NCI-H1417 treated with DMSO at 0.1 percent for 48 hours (cell line): Measurements from ENCODE around the gene TAF5L.

Experiments used
- DNase-seq: peaks from one replicate; lab custom pipeline; 2025; lab: John Stamatoyannopoulos, UW

TAF5L gene

DNA sequence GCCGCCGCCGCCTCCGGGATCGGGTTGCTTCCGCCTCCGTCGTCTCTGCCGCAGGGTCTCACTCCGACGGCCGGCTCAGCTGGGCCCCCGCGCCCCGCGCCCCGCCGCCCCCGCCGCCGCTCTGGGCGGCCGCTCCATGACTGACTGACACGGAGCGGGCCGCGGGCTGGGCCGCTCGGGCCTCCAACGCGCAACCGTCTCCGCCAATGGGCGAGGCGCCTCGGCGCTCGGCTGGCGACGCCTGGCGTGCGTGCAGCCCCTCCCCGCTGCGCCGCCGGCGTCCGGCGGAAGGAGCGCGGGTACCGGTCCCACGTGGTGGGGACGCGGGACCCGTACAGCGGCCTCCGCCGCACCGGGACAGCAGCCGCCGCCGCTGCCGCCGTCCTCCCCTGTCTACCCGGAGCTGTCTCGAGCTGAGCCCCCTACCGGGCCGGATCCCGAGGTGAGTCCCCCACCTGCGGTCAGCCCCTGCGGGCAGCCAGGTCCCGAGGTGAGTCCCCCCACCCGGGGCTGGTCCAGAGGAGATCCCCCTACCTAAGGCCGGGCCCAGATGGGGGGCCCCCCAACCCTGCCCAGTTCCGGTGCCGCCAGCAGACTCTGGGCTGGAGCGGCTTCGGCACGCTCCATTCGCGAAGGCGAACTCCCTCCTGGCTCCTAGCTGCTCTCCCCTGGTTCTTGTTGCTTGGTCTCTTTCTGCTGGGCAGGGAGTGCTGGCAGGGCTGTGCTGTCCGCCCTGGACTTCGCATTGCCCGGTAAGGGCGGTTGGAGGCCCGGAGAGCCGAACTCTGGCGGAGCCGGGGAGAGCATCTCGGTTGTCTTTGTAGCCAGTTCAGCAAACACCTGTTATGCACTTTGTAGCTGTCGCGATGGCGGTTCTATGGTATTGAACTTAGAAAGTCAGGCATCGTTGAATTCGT, at the start of gene TAF5L, which contains the start of gene URB2:
Gene TAF5L (minus strand): TSS at position 208 of the 917 bp plus-strand sequence. CDS start 11,640 bp downstream, outside the sequence.
Gene URB2 (plus strand): TSS at position 333 of the 917 bp plus-strand sequence. CDS start 1,387 bp downstream, outside the sequence.
- DNase-seq, result no peak

DNA sequence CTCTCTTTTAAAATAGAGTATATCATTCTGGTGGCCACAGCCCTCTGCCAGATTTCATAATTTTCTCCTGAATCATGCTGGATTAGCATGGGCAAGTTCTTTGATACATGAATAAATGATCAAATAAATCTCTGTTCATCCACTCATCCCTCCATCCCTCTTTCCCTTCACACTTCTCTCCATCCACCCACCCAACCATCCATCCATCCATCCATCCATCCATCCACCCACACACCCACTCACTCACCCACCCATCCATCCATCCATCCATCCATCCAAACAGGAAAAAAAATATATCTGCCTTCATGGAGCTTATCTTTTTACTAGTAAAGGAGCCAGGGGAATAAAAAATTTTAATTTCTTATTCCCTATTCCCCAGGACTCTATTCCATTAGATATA, 49.5 kb upstream of the TAF5L start:
- no peak for DNase-seq

DNA sequence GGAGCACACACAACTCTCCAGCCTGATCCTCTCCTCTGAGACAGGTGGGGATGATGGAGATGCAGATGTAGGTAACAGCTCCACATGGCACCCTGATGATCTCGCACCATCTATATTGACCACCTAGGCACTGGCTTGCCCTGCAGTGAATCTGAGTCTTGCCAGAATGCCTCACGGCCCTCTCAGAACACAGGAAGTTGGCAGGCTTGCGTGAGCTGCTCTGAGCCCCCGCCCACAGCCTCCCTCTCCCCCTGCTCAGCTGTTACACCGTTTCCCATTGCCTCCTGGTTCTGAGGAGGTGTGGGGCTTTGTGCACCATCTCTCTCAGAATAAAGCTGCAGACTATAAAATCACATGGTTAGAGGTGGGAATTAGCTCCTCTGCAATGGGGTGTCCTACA, 48.1 kb upstream of the TAF5L start:
- no peak for DNase-seq

DNA sequence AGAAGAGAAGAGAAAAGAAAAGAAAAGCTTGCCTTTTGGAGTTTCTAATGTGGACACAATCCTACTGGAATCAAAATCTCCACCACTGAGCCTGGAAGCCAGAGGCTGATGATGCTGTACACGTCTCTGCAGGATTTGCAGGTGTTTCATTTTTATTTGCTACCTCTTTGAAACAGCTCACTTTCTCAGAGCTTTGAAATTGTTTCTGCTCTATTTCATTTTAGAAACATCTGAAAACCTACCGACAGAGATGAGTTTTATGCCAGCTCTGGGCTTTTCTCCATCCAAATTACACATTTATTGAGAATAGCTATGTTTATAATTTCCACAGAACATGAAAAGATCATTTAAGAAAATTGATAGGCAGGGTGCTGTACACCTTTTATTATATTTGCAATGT, 46.3 kb upstream of the TAF5L start:
- no peak for DNase-seq

DNA sequence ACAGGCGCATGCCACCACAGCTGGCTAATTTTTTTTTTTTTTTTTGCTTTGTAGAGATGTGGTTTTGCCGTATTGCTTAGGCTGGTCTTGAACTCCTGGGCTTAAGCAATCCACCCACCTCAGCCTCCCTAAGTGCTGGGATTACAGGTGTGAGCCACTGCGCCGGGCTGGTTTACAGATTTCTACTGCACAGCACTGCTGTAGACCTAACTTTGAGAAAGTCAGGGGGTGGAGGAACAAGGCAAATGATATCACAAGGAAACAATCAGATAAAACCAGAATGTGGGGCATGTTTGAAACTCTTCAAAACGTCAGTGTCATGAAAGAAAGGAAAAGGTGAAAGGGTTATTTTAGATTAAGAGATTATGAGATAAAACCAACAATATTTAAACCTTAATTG, 45.4 kb upstream of the TAF5L start:
- no peak for DNase-seq

DNA sequence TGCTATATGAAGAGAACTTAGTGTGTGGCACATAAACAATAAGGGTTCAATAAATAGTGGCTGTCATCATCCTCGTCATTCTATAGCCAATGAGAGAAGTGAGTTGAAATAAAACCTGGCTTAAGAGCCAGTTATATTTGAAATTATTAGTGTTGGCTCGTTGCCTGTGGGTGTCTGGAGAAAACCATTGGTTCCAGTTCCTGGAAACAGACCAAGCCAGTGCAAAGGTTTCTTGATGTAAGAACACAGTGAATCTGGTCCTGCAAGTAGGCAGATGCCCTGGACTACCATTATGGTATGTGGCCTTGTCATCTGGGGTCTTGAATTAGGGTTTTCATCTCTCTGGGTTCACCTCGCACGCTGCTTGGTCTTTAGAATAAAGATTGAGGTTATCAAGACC, 43.4 kb upstream of the TAF5L start:
- DNase-seq, result no peak

DNA sequence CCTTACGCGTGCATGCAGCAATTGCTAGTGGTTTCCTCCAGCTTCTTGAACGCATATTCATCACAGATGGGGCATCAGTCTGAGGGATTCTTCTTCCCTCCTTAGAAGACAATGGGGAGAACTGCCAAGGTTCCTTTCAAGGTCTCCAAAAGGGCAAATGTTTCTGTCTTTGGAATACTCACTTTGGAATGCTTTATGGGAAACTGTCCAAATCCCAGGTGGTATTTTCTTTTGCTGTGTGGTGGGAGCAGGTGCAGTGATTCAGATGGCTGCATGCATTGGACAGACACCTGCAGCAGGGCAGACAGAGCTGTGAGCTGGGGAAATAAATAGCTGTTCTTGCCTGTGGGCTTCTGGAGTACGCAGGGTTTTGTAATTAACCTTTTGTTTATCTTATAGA, 40.7 kb upstream of the TAF5L start:
- no peak for DNase-seq

DNA sequence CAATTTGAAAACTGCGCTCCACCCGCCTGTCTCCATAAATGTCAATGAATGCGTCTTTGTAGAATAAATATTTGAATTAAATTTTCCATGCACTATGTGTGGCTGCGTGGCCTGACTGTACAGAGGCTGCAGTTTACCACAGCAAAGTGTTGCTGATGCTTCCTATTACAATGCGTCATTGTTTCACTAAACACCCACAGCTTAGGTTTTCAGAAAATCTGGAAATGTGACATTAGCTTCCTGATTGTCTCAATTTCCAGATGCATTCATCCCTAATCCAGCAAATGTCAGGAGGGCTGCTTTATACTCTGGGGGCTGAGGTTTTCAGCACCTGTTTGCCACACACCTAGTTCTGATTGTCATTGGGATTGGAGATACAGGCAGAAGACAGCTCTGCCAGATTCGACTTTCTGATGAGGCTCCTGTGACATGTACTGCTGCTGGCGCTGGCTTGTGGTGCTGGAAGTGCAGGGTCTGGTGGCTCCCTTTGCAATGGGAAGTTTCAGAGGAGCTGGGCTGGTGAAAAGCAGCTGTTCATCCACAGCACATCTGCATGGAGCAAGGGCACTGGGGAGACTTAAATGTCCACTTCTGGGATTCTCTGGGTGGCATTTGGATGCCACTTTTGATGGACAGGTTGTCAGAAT, 40.1 kb upstream of the TAF5L start:
- DNase-seq, result no peak

DNA sequence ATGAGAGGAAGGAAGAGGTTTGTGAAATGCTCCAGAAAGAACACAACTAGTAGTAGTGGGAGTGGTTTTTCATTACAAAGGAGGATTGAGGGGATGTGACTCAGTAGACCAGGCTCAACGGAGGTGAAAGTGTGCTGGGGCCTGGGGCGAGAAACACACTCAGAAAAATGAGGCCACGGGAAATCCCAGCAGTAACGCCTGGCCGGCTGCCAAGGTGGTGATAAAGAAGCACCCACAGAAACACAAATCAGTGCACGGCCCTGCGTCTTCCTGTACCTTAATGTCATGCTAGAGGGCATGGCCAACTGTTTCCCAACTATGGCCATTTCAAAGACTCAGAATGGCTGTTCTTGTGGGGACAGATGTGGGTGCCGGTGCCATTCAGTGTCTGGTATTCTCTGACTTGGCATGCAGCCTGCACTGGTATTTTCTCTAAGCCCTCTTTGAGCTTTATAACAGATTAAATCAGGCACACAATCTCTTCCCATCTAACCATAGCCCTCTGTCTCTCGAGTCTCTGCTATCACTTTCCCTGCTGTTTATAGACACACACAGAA, 38.3 kb upstream of the TAF5L start:
- no peak for DNase-seq

DNA sequence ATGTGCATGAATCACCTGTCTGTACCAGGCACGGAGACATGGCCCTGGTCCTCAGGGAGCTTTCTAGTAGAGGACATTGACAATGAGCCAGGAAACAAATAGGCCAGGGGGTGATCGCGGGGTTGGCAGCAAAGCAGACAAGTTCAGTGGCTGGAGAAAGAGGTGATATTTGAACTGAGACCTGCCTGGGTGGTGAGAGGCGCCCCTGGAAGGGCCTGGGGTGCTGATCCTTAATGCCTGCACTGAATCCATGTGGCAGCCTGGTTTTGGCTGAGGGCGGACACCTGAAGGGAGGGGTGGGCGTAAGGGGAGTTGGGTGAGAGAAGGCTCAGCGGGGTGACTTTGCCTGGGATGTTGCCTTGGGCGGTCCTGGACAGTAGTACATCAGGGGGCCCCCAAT, 36.0 kb upstream of the TAF5L start:
- DNase-seq, result no peak

DNA sequence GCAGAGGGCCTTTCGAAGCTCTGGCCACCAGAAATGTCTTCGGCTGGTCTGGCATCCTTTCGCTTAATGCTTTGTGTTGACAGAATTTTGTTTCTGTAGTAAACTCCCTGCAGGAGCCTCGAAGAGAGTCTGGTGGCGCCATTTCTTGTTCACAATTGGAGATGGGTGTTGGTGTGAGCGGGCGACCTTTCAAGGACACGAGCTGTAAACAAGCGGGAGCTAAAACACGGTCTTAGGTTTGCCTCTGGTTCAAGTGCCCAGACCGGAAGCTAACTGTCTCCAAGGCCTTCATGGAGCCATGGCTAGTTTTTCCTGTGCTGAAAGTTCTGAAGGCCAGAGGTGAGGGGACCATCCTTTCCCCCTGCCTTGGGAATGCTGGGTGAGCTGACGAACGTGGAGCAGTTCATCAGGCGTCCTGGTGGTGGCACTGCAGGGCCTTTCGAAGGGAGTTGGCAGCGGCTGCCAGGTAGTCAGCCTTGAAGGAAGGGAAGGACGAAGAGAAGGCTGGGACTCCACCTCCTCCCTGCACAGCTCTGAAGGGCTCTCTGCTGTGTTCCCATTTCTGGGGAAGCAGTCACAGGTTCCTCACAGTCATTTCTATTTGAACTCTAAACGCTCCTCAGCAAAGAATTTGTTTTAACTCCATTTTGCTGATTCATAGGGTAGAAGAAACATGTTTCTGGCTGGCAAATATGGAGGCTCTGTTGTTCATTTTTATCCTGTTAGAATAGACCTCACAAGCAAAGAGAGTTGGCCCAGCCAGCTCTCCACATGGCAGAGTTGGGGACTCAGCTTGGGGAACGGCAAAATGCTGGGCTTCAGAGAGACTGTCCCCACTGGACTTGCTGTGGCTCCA, 35.3 kb upstream of the TAF5L start:
- DNase-seq, result no peak

DNA sequence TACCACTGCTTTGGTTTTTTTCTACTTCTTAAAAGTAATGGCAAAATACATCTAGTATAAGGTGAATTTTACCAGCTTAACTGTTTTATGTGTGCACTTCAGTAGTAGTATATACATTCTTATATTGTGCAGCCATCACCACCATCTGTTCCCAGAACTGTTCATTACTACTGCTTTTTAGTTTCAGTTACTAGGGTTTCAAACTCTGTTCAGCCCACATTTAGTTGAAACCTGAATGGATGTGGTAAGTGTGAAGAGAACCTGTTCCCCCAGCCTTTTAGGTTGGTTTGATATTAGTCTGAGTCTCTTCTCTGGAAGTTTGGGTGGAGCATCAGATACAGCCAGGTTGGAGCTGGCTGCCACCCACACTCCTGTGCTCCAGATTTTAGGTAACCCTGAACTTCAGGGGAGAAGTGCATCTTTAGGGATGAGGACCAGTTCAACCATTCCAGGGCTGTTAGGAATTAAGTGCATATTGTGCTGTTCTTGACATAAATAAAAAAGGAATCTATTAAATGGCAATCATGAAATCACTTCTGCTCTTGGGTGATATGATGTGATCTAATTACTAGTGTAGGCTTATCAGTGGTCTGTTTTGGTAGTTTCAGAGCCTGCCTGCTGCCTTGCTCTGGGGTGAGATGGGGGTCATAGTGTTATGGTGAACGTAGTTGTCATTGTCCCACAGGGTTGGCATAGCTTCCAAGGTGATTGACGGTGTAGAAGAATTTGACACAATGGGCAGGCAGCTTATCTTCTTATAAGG, 32.3 kb upstream of the TAF5L start:
- DNase-seq, result no peak

DNA sequence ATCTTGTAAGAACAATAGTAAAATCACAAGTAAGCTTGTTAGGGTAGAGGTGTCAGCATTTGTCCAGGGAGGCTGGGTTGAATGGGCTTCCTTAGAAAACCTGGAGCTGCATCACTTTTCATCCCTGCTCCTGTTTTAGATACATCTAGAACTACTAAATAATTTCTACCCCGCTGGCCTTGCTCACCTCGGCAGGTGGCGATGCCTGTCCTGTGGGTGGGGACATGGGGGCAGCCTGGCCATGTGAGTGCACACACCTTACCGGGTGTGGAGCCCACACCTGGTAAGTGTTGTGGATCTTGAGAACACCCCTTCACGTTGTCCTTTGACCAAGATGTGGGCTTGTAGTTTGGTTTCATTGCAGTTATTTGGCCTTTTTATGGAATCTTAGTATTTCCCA, 29.9 kb upstream of the TAF5L start:
- DNase-seq, result no peak

DNA sequence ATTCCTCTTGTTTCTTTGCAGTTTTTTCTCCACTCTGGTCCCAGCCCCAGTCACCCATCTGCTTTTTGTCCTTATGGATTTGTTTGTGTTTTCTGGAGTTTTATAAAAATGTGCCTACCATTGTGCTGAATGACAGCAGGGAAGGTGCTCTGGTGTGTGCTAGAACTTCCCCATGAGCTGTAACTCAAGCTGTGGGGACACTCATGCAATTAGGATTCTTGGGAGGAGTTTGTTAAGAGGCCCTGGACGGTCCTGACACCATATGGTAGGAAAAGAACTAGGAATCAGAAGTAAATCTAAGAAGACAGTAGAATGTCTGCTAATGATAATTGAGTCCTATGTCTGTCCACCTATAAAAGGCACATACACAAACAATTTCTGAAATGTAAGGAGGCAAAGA, 27.5 kb upstream of the TAF5L start:
- no peak for DNase-seq

DNA sequence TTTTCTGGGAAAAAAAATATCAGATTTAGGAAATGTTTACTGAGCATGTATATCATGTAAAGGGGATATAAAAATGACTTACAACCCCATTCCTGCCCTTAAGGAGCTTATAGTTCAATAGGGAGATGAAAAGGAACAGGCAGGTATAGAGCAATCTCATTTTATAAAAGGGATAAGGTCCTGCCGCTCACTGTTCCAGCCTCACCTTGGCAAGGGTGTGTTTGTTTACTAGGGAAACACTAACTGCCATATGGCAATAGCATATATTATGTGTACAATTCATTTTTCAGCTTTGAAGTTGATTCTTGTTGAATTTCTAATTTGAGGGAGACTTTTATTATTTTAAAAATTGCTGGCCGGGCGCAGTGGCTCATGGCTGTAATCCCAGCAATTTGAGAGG, 25.6 kb upstream of the TAF5L start:
- no peak for DNase-seq

DNA sequence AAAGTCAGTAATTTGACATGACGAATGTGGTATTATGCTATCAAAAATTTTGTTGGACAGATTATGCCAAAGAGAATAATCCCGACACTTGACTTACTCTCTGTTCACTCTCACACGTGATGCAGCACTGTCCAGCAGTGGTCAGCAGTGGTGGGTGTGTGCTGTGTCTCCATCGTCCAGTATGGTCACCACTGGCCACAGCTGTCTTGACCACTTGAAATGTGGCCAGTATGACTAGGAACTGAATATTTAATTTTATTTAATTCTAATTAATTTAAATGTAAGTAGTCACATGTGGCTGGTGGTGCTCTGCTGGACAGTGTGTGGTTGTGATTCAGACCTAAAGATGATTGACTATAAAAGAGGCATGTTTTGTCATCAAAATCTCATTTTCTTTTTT, 24.1 kb upstream of the TAF5L start:
- DNase-seq, result no peak

DNA sequence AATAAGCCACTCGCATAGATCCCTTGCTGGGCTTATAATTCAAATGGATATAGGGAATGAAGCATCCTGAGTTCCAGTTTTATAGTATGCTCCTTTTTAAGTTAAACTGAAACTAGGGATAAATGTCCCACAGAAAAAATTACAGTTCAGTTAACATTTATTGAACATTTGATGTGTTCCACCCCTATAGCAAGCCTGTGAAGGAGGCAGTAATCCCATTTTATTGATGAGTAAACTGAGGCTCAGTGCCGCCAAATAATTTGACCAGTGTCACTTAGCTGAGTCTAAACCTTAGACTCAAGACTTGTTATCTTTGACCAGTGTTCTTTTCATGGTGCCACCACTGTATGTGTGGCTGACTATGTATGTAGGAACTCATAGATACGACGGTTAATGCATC, 22.5 kb upstream of the TAF5L start:
- DNase-seq, result no peak

DNA sequence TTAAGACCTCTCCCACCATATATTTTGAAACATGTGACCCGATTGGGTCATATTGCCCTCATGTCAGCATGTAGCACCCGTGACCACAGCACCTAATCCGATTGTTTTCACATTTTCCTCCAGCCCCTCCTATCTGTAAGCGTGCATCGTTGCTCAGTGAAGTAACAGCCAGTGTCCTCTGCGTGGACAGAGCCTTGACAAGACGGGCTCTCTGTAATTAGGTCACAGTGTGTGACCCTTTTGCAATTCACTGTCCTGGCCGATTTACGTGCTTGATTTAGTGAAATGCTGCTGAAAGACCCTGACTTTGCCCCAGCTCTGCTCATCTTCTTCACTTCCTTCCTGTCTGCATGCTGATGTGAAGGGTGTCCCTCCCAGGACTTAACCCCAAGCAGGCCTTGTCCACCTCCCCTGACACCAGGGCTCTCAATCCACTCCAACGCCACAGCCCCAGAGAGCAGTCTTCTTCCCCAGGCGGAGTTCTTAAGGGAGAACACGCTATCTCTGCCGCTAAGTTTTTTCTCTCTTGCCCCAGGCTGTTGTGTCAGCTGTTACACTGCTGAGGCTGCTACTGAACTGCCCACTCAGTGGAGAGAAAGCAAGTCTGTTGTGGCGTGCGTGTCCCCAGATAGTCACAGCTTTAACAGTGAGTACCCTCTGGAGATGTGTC, 19.5 kb upstream of the TAF5L start:
- DNase-seq, result no peak

DNA sequence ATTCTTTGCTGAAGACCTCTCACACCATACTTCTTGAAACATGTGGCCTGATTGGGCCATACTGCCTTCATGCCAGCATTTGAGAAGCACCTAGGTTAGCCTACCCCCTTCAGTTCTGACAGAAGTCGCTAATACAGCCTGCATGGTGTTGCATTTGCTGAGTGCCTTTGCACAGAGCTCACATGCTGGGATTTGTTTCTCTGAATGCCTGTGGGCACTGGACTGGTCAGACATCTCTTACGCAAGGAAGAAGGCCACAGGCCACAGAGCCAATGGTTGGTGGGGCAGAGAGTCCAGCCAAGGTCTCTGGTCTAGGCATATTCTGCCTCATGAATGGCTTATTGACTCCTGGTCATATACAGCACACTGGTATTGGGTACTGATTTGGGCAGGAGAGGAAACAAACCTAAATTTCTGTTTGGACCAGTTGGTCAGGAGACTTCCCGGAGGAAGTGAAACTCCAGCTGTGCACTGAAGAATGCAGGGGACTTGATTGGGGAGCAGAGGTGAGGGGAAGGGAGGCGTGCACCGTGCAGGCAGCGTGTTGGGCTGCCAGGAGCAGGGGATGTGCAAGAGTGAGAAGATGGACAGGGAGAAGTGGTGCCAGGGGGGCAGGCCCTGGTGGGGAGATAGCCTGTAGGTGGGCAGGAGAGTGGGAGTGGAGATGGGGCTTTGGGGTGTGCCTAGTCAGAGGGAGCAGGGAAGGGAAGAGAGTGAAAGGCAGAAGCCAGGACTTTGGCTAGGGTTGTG, 18.2 kb upstream of the TAF5L start:
- DNase-seq, result no peak

DNA sequence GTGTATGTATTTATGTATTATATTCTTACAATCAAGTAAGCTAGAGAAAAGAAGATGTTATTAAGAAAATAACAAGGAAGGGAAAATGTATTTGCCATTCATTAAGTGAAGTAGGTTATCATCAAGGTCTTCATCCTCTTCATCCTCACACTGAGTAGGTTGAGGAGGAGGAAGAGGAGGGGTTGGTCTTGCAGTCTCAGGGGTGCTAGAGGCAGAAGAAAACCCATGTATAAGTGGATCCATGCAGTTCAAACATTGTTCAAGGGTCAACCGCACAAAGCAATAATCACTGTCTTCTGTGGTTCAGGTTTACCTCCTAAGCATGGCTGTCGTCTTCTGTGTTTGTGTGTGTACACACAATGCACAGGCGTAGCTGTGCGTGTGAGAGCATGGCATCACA, 17.0 kb upstream of the TAF5L start:
- no peak for DNase-seq
